ENCODE results near the gene FGGY.
"Not testable (repeated sequence)": the region's sequence is repeated elsewhere in the genome, so short reads cannot be mapped to it uniquely, and the experiment has no call there.

The FGGY gene

DNA sequence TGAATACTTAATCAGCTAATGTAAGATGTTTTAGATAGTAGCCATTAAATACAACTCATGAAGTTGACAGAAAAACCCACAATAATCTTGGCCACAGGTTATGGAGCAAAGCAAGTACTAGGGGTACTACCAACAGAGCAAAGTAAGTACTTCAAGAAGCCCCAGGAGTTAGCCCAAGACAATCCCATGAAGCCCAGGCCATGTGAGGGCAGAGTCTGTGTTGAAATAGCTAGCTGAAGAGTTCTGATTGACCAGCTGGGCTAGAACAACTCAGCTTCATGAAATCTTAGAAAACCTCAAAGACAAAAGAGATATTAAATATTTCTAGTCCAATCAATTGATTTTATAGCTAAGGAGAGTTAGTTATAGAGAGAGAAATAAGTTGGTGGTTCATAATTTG, 304.9 kb downstream of the FGGY start:
- no peak for DNase-seq

DNA sequence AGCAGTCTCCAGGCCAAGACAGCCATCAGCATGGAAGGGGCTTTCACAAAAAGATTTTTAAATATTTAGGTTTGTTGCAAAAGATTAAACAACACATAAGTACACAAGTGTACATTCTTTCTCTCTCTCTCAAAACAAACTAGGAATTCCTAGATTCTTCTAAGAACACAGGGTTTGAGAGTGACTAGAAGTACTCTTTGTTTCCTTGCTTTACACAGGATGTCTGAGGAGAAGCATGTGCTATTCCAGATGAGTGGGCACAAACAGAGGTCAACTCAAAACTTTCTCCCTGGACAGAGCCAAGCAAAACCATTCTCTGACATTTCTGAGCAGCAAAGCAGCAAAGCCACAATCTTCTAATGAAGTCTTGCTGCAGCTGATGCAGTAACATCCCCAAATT, 307.3 kb downstream of the FGGY start:
- no peak for DNase-seq

DNA sequence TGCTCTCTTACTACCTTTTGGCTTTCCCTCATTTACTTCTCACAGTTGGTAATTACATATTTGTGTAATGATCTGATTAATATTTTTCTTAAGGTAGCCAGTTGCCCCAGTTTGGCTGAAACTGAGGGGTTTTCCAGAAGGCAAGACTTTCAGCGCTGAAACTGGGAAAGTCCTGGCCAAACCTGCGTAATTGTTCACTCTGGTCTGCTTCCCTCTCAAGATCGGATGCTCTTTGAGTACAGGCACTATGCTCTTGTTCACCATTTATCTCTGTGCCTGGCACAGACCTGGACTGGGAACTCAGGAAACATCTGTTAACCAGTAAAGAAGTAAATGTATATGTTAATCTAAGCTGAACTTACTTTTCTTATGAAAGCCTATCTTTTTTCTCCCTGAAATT, 308.3 kb downstream of the FGGY start:
- DNase-seq = no peak

DNA sequence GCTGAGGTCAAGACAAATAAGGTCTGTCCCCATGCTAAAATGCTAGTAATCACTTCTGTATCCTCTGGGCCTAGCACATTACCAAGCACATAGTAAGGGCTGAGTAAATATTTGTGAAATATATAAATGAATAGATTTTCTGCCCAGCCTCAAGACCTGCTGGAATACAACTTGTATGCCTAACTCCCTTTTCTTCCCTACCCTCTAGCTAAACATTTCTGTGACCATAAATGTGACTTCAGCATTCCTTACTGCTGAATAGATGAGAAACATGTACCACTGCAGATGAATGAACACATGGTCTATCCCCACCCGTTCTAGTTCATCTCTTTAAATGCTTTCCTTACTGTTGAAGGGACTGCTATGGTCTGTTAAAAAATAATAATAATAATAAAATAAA, 308.9 kb downstream of the FGGY start:
- no peak for DNase-seq

DNA sequence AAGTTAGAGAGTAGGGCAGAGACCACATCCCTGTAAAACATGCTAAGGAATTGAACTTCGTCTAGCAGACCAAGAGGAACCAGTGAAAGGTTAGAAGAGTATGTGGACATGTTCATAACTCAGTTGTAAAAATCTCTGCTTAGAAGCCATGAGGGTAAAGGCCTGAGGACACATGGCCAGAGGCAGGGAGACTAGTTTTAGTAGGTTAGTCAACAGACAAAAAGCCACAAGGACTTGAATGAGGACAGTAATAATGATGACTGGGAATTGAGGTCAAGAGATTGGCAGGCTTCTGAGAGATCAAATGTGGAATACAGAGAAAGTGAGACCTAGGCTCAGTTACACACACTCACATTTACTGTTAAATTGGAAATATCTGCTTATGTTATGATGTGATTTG, 312.4 kb downstream of the FGGY start:
- DNase-seq = no peak

DNA sequence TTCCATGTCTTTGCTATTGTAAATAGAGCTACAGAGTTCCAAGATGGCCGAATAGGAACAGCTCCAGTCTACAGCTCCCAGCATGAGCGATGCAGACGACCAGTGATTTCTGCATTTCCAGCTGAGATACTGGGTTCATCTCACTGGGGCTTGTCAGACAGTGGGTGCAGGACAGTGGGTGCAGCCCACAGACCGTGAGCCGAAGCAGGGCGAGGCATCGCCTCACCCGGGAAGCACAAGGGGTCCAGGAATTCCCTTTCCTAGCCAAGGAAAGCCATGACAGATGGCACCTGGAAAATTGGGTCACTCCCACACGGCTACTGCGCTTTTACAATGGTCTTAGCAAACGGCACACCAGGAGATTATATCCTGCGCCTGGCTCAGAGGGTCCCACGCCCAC, 313.6 kb downstream of the FGGY start:
- not testable (repeated sequence) for DNase-seq

DNA sequence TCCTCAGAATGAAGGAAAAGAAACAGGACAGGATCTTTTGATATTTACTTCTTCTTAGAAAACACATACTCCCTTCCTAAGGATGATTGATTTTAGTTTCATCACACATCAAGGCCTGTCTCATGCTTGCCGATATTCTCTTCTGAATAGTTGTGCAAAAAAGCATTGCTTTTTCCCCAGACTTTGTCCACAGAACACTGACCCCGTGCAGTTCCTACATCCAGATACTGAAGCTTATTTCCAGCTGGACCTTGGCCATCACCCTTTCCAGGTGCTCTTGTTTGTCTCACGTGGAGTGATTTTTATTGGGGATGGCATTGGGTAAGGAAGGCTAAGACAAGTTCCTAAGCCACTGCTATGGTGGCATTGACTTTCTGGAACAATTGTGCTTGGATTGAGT, 320.5 kb downstream of the FGGY start:
- no peak for DNase-seq

DNA sequence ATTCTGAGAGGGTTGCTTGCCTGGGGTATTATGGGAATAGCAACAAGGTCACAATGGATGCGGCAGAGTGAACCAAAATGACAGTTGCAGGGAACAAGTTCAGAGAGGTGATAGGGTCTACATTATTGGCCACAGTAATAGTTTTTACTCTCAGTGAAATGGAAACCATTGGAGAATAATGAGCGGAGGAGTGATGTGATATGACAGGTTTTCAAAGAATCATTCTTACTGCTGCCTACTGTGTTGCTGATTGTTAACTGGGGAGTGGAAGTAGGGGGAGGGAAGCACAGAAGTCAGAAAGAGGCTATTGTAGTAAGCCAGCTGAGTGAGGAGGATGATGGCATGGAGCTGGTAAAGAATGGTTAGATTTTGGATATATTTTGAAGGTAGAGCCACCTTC, 322.7 kb downstream of the FGGY start:
- DNase-seq = no peak

DNA sequence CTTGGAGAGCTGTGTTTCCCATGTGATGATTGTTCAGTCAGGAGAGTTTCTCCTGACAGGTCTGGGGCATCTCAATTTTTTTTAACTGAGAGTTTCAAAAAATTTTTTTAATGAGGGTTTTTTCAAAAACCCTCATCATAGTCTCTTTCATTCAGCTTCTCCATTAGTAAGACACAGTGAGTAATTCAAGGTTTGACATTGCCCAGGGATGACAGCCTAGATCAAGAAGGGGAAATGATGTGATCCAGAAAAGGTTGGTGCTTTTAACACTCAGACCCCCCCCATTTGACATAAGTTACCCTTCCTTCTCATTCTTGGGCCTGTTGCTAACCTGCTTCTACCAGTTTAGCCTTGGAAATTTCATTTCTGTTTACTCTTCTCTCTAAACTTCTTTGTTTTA, 328.5 kb downstream of the FGGY start:
- no peak for DNase-seq

DNA sequence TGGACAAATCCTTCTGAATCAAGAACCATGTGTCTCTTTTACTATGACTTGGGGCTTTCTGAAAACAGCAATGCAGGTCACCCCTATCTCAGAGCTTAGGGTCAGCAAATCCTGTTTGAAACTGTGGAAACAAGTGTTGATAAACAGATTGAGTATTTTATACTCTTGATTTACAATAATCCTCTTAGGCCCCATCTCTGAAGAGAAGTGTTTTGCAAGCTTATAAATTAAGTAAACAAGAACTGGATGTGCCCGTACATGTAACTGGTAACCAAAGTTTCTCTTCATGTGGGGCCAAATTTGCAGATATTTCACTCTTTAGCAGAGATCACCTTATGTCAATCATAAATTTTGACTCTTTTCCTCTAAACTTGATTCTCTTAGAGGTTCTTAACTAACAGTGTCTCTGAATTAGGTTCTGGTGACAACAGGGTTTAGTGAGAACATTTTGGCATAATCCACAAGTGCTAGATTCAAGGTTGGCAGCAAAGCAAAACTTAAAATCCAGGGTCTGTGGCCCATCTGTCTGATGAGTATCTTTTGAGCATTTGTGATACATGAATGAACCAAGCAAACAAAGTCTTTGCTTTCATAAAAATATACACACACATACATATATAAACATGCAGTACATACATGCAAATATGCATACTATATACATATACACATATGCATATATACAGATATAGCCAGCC, 334.8 kb downstream of the FGGY start:
- no peak for DNase-seq

DNA sequence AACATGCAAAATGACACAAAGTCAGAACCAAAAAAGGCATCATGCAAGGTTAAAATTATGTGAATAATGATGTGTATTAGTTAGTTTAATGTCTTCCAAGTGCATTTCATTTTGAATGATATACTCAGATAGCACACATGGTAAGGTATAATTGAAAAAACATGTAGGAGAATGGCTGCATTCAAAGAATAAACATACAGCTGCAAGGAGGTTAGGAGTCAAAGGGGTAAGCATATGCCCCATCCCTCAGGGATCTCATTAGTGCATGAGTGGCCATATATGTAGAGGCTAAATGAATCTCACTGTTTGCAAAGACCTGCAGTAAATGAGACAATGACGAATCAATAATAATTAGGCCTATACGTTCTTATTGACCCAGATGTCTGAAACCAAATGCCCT, 338.2 kb downstream of the FGGY start:
- DNase-seq = no peak

DNA sequence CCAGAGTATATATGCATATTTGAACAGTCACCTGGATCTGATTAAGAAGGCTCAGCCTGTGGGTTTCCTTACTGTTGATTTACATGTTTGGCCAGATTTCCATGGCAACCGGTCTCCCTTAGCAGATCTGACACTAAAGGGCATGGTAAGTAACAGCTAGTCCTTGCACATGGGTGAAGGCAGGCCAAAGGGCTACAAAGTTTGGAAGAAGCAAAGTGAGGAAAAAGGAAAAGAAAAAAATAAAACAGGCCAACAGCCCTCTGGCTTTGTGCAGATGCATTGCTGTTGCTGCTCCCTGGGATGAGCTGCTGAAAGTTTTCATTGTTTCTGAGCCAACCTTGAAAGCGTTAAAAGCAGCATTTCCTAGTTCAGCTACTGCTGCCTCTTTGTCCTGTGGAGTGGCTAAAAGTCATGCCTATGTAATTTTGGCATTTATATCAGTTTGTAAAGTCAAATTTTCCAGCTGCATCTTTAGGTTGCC, 341.4 kb downstream of the FGGY start:
- DNase-seq = no peak

DNA sequence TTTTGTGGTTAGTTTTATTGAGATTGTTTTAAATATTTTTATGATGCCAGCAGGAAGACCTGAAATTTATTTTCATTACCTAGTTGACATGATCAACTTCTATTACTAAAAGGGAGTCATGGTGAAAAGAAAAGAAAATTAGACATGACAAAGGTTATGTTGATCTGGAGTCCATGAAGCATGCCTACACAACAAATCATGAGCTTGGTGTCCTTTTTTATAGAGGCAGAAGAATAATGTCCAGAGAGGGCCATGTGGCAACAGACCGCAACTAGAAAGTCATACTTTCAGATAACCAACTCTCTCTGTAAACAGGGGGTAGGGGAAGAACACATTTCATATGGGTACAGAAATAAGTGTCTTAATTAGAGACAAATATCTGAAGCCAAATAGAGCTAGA, 342.4 kb downstream of the FGGY start:
- no peak for DNase-seq

DNA sequence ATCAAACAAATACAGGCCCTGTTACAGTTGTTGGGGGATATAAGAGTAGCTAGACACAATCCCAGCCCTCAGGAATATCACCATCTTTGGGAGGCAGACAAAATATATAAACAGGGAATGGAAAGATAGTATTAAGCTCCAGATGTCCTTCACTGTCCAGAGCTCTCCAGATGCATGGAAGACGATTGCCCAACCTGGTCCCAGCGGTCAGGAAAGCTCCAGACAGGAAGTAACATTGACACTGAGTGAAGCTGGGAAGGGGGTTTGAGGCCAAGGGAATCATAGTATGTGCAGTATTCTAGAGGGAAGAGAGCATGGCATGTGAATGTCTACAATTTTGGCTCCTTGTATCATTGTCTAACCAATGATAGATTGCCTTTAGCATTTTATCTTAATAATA, 344.0 kb downstream of the FGGY start:
- DNase-seq = no peak

DNA sequence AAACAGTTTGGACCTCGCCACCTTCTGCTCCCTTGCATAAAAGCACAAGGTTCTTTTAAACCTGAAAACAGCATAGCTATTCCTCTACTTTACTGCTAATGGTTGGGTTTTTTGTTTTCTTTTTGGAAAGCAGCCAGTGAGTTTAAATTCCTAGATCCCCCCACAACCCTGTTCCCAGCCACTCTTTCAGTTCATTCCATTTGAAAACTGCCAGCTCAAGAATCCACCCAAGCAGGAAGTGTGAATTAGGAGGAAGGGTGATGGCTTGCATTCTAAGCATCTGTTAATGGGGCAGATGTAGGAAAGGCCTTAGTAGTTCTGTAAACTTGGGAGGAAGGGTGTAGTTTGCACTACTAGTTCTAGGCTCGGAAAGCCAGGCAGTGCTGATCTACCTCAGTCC, 344.9 kb downstream of the FGGY start:
- DNase-seq = no peak

DNA sequence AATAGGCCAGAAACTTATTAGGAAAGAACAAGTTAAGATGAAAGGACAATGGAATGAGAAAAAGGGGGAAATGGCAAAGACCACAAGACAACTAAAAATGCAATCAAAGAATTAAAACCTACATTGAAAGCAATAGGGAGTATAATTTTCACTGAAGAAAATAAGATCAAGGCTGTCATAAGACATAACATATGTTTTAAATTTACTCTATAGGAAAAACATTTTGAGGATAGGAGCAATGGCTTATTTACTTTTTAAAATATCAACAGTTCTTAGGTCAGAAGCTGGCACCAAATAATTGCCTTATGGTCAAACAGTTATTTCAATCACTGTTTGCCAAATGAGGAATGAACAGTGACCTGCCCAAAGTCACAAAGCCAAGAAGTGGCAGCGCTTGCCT, 346.6 kb downstream of the FGGY start:
- DNase-seq = no peak

DNA sequence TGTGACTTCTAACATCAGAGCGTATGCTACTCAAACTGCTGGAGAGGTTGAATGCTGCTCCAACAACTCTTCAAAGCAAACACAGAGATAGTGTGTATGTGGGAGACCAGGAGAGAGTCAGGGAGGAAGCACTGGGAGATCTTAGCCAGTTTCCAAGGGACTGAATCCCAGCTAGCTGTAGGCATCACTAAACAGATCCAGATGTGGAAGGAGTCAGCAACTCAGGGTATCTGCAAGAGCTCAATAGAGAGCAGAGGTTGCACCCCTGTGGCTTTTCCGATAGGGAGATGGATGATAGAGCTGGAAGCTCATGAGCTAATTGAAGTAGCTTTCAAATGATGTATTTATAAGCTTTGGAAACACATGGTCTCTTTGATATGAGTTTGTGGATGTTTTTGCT, 349.0 kb downstream of the FGGY start:
- no peak for DNase-seq

DNA sequence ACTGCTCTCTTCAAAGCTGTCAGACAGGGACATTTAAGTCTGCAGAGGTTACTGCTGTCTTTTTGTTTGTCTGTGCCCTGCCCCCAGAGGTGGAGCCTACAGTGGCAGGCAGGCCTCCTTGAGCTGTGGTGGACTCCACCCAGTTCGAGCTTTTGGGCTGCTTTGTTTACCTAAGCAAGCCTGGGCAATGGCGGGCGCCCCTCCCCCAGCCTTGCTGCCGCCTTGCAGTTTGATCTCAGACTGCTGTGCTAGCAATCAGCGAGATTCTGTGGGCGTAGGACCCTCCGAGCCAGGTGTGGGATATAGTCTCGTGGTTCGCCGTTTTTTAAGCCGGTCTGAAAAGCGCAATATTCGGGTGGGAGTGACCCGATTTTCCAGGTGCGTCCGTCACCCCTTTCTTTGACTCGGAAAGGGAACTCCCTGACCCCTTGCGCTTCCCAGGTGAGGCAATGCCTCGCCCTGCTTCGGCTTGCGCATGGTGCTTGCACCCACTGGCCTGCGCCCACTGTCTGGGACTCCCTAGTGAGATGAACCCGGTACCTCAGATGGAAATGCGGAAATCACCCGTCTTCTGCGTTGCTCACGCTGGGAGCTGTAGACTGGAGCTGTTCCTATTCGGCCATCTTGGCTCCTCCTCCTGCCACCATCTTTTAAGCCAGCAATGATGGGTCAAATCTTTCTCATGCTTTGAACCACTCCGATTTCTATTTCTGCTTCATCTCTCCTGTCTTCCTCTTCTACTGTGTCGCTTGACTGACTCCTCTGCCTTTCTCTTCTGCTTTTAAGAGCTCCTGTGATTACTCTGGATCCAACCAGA, 356.5 kb downstream of the FGGY start:
- not testable (repeated sequence) for DNase-seq

DNA sequence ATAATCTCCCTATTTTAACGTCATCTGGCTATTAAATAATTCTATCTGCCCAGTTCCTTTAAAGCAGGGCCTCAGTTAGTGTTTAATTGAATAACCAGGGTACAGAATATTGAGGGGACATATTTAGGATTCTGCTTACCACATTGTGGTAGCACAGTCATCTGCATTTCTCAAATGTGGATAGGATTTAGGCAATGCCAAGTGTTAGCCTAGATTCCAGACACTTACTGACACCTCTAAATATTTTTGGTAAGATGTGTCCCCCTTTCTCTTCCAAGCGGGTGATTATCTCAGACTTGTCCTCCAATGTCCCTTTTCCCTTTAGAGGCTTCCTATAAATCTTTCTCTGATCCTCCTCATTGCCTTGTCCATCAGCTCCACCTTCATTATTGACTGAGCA, 357.1 kb downstream of the FGGY start:
- DNase-seq = no peak

DNA sequence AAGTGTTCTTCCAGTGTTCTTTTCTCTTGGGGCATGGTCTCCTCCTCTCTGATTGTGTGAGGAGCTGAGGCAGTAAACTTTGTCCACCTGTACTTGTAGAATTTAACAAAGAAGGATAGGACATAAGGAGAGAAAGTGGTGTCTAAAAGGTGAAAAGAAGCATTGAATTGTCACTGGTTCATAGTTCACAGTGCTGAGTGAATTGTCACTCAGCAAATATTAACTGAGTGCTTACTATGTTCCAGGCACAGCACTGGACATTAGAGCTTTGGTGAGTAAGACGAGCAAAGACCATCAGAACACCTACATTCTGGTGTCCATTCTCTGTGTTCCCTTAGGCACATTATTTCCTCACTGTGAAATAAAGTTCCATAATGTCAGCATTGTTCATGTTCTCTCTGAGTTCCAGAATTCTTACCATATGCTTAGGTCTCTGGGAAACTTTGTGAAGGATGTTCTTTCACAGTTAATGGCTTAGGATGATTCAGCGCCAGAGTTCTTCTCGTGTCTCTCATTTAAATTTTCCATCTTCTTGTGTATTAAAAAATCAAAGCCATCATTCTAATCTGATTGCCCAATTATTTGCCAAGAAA, 361.1 kb downstream of the FGGY start:
- no peak for DNase-seq

DNA sequence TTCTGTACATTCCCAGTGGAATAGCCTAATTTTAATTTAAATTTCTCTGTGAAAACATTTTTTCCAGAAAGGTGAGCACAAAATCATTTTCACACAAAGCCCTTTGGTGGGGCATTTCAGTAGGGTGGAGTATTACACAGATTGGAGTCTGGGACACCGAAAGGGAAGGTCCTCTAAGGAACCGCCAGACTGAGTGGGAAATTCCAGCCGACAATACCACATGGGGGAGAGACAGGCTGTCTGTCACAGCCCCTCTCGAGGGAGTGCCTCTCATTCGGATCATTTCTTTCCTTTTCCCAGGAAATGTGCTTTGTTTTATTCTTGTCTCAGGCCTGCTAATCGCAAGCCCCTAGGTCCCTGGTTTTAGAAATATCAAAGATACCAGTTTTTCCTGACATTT, 367.3 kb downstream of the FGGY start:
- no peak for DNase-seq

DNA sequence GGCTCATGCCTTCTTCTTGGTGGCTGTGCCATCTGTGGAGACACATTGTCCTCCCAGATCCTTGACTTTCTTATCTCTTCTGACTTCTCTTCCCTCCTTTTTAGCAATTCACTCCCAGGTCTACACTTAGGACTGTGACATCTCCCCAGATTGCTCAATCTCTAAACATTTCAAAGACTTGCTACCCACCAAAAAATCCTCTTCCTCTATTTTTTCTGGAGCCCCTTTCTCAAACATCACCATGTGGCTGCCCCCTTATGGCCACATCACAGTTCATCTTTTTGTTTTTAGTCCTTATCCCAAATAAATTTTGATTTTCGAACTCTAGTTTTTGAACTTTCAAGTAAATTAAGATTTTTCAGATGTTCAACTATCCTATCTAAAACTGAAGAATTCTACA, 369.2 kb downstream of the FGGY start:
- DNase-seq = no peak

DNA sequence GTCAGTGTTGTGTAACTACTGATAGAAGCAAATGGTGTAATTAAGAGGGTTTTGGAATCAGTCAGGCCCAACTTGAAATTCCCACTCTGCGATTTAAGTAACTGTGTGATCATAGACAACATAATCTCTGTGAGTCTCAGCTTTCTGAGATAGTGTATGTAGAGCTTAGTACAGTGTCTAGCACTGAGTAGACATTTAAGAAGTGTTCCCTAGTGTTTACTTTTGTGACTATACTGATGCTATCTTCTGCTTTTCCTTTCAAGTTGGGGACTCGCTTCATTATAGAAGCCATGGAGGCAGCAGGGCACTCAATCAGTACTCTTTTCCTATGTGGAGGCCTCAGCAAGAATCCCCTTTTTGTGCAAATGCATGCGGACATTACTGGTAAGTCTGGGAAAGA, 370.1 kb downstream of the FGGY start:
- DNase-seq = no peak

DNA sequence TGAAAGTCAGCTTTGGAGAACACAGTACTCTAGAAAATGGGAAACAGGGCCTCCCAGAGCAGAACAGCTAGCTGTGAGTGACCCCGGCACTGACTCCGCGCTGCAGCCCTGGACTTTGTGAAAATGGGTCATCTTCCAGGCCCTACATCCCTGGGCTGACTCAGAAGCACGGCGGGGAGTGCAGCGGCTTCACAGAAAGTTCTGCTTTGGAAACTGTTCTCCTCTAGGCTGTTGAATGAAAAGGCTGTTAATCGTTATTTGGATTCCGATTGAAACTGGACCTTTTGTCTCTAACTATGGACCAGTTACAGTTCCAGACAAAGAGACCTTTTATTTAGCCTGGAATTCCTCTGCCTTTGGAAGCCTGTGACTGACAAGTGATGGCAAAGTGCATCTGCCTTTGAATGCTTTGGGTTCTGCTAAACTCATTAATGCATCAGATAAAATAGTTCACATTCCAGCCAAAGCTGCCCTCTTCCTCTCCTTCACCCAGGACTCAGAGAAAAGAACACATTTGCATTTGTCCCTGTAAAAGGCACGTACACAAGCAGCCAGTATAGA, 372.9 kb downstream of the FGGY start:
- DNase-seq = no peak

All from NCI-H2081 treated with DMSO at 0.1 percent for 48 hours (cell line).